Nephron (organoid): ENCODE results near the gene GID4.

ENCODE experiments used
- H3K27ac Mint-ChIP-seq, 3 experiments: 2 replicates each; pipeline ENCODE4 v1.8.0; 2020; ENCODE audit warnings: mixed read lengths in 3 of 3, mild to moderate bottlenecking in 2 of 3, moderate library complexity in 1 of 3
- H3K27me3 Mint-ChIP-seq: 2 replicates; pipeline ENCODE4 v1.8.0; 2021; ENCODE audit warnings: low read depth, mild to moderate bottlenecking, moderate library complexity, mixed read lengths
- H3K36me3 Mint-ChIP-seq: 2 replicates; pipeline ENCODE4 v1.8.0; 2020; ENCODE audit warnings: low read depth, mixed read lengths
- H3K4me1 Mint-ChIP-seq: 2 replicates; pipeline ENCODE4 v1.8.0; 2020; ENCODE audit warnings: mixed read lengths
- H3K4me3 Mint-ChIP-seq, 3 experiments: 2 replicates each; pipeline ENCODE4 v1.8.0; 2020; ENCODE audit warnings: mild to moderate bottlenecking in 3 of 3, mixed read lengths in 3 of 3, moderate library complexity in 2 of 3
- H3K9me3 Mint-ChIP-seq: 2 replicates; pipeline ENCODE4 v1.8.0; 2020; ENCODE audit warnings: mixed read lengths
- TF ChIP-seq, protein P1 (sequence below), 3 experiments: fragments of 200-600 bp; sonication (generic); IDR thresholded peaks; one replicate each; pipeline ENCODE4 v1.5.0; 2021; ENCODE audit warnings: antibody characterized with exemption in 3 of 3; ENCODE audit not compliant: unreplicated experiment in 3 of 3

The GID4 gene

DNA sequence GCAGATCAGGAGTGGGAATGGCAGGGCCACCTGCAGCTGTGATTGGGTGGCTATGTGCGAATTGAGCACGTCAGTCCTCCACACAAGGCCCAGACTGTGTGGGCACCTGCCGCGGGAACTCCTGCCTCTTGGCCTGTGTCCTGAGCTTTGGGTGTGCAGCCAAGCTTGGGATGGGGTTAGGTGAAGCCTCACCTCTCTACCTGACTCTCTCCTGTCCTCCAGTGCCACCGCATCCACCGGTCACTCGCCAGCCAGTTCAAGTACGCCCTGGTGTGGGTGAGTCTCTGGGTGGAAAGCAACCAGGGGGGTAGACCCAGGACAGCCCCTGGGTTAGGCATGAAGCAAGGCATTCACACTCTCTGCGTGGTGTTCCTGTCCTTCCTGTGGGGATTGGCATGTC, 67.0 kb downstream of the GID4 start:
- Mint-ChIP-seq H3K27me3 (no peaks in the 10 kb centered on the region), H3K4me3 (no peak overlapping the region), H3K36me3 (peaks cover 7% of the 10 kb centered on the region), H3K4me1 (no peaks in the 10 kb centered on the region), H3K9me3 (no peaks in the 10 kb centered on the region), H3K27ac (no peak overlapping the region)
- TF ChIP-seq, protein P1, sequence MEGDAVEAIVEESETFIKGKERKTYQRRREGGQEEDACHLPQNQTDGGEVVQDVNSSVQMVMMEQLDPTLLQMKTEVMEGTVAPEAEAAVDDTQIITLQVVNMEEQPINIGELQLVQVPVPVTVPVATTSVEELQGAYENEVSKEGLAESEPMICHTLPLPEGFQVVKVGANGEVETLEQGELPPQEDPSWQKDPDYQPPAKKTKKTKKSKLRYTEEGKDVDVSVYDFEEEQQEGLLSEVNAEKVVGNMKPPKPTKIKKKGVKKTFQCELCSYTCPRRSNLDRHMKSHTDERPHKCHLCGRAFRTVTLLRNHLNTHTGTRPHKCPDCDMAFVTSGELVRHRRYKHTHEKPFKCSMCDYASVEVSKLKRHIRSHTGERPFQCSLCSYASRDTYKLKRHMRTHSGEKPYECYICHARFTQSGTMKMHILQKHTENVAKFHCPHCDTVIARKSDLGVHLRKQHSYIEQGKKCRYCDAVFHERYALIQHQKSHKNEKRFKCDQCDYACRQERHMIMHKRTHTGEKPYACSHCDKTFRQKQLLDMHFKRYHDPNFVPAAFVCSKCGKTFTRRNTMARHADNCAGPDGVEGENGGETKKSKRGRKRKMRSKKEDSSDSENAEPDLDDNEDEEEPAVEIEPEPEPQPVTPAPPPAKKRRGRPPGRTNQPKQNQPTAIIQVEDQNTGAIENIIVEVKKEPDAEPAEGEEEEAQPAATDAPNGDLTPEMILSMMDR (IDR thresholded peaks at IDR 0.05; ENCODE audit: unreplicated experiment in 3 of 3), result no peak

DNA sequence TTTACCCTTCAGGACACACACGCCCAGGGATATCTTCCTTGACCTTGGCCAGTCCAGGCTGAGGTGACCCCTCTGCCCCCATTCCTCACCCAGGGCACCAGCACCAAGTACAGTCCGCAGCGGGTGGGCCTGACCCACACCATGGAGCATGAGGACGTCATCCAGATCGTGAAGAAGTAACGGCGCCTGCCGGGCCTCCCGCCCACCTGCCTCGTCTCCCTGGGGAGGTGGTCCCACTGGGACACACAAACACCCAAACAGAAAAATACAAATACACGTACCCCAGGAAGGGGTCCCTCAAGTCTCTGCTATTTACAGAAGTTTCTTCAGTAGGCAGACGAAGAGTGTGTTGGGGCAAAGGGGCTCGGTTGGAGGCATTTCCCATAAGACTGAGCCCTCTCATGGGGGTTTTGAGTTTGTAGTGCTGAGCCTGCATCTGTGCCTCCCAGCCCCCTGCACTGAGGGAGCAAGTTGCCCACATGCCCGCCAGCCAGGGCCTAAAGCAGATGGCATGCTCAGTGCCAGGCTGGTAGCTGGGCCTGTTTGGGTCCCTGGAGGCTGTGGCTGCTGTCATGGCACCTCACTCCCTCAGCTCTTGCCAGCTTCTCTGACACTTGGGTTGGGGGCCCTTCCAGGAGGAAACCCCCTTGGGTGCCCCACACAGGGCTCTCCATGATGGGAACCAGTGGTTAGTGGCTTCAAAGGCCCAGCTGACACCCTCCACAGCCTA, 68.0 kb downstream of the GID4 start:
- TF ChIP-seq, protein P1 (IDR thresholded peaks at IDR 0.05; ENCODE audit: unreplicated experiment in 3 of 3), result no peak
- peaks cover 3% of the 10 kb centered on the region for H3K4me1 Mint-ChIP-seq
- no peak overlapping the region for H3K27ac Mint-ChIP-seq
- H3K9me3 Mint-ChIP-seq, result no peaks in the 10 kb centered on the region
- no peaks in the 10 kb centered on the region for H3K27me3 Mint-ChIP-seq
- peaks cover 3% of the 10 kb centered on the region for H3K36me3 Mint-ChIP-seq
- H3K4me3 Mint-ChIP-seq, result no peak overlapping the region

DNA sequence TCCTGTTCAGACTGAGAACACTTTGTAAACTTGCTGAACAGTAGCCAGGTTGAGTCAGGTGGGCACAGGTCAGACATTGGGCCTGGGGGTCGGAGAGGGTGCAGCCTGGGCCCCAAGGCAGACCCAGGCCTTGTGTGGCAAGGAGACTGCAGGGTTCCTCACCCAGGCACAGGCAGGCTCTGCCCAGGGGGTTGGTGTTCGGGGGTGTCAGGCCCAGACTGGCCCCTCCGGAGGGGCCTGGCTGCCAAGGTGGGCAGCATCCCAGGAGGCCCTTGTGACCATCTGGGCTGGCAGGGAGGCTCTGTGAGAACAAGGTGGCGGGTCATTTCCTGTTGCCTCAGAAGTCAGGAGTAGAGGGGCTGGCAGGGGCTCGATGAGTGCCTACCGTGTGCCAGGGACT, 68.8 kb downstream of the GID4 start:
- H3K27ac Mint-ChIP-seq, result no peak overlapping the region
- peaks cover 5% of the 10 kb centered on the region for H3K4me1 Mint-ChIP-seq
- peaks cover 3% of the 10 kb centered on the region for H3K36me3 Mint-ChIP-seq
- H3K4me3 Mint-ChIP-seq, result no peak overlapping the region
- TF ChIP-seq, protein P1 (IDR thresholded peaks at IDR 0.05; ENCODE audit: unreplicated experiment in 3 of 3), result no peak
- H3K27me3 Mint-ChIP-seq, result no peaks in the 10 kb centered on the region
- H3K9me3 Mint-ChIP-seq, result no peaks in the 10 kb centered on the region

DNA sequence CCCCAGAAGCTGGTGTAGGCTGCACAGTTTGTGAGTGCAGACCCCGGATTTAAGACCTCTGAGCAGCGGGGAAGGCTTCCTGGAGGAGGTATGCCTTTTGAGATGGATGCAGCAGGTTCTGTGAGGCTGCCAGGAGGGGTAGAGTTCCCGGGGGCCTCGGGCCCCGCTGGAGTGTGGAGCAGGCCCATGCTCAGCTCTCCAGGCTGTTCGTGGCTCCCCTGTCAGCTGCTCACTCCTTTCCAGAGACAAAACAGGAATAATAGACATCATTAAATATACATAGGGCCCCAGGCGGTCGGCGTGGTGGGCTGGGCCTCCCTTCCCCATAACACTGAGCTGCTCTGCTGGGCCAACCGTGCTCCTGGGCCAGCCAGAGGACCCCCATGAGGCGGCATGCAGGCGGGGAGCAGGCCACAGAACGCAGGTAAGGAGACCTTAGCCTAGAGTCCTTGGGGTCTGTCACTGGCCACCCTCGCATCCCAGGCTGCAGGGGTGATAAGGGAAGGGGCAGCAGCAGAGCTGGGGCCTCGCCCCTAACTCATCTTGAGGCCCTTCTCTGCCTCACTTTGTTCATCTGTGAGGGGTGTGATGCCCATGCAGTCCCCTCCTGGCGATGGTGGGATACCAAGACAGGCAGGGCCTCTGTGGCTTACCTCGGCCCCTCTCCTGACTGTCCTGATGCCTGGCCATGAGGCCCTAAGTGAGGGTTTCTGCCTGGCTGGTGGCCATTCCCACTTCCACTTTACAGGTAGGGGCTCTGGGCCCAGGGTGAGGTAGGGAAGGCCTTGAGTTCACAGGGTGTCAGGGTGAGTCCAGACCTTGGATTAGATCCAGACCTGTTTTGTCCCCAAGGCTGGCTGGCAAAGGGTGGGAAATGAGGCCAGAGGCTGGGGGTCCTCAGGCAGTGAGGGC, 69.4 kb downstream of the GID4 start, which contains the start of gene MYO15A:
Gene MYO15A, plus strand, starts transcription at position 356 of the 912 bp plus-strand sequence. CDS start 10,045 bp downstream, outside the sequence.
- no peaks in the 10 kb centered on the region for H3K36me3 Mint-ChIP-seq
- no peaks in the 10 kb centered on the region for H3K27me3 Mint-ChIP-seq
- TF ChIP-seq, protein P1 (IDR thresholded peaks at IDR 0.05; ENCODE audit: unreplicated experiment in 3 of 3), result no peak
- H3K4me1 Mint-ChIP-seq, result peaks cover 5% of the 10 kb centered on the region
- no peak within 1 kb of the TSS for H3K4me3 Mint-ChIP-seq
- H3K27ac Mint-ChIP-seq, result no peak within 1 kb of the TSS
- H3K9me3 Mint-ChIP-seq, result no peaks in the 10 kb centered on the region

DNA sequence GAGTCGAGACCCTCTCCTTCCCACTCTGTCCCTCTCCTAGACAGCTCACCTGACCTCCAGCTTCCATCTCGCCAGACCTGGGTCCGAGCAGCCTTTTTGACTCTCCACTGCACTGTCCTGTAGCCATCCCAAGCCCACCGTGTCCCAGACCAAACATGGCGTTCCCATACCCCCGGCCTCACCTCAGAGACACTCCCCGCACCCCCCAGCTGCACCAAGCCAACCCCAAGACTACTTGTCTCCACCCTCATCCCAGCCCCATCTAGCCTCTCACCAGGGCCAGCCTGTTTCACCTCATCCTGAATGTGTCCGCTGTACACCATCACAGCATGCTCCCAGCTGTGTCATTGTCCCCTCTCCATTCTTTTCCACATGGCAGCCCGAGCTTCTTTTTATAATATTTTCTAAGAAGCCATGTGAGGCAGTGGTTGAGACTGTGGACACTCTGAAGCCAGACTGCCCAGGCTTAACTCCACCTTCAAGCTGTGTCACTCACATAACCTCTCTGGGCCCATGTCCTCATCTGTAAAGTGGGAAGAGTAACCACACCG, 70.8 kb downstream of the GID4 start:
- Mint-ChIP-seq H3K27ac (no peak overlapping the region), H3K4me3 (no peak overlapping the region), H3K36me3 (no peaks in the 10 kb centered on the region), H3K4me1 (peaks cover 5% of the 10 kb centered on the region), H3K9me3 (no peaks in the 10 kb centered on the region), H3K27me3 (no peaks in the 10 kb centered on the region)
- TF ChIP-seq, protein P1 (IDR thresholded peaks at IDR 0.05; ENCODE audit: unreplicated experiment in 3 of 3), result no peak
